OCI-LY7 (cell line): ENCODE results near the gene PLK5.

Source experiments
- EZH2phosphoT487 ChIP-seq: fragments of 200-600 bp; sonication (generic); IDR thresholded peaks from 2 replicates; pipeline ENCODE4 v1.6.1; 2018; ENCODE audit warnings: low read depth, borderline replicate concordance, mild to moderate bottlenecking, mixed run types, antibody characterized with exemption, low read length, moderate library complexity, mixed read lengths
- TF ChIP-seq, protein P1 (sequence below): fragments of 200-600 bp; sonication (generic); conservative IDR thresholded peaks from 2 replicates; pipeline ENCODE4 v1.5.1; 2014; ENCODE audit warnings: mild to moderate bottlenecking, antibody characterized with exemption, low read length, moderate library complexity, mixed read lengths

DNA sequence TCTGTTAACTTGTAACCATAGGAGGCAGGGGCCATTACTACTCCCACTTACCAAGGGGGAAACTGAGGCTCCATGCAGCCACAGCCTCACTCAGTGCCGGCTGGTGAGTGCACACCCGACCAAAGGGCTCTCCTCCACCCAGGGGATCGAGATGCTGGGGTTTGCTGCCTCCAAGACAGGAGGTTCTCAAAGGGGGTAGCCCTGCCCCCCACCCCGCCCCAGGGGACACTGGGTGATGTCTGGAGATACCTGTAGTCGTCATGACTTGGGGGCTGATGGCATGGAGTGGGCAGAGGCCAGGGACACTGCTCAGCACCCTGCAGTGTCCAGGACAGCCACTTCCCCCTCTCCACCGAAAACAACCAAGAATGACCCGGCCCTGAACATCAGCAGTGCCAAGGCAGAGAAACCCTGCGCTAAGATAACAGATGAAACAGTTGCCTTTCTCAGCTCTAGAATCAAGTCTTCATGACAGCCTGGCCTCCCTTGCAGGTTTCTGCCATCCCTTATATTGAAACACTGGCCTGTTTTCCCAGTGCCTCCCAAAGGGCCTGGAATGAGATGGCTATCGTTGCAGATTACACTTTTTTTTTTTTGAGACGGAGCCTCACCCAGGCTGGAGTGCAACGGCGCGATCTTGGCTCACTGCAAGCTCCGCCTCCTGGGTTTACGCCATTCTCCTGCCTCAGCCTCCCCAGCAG, 29.6 kb upstream of the PLK5 start:
- TF ChIP-seq, protein P1, sequence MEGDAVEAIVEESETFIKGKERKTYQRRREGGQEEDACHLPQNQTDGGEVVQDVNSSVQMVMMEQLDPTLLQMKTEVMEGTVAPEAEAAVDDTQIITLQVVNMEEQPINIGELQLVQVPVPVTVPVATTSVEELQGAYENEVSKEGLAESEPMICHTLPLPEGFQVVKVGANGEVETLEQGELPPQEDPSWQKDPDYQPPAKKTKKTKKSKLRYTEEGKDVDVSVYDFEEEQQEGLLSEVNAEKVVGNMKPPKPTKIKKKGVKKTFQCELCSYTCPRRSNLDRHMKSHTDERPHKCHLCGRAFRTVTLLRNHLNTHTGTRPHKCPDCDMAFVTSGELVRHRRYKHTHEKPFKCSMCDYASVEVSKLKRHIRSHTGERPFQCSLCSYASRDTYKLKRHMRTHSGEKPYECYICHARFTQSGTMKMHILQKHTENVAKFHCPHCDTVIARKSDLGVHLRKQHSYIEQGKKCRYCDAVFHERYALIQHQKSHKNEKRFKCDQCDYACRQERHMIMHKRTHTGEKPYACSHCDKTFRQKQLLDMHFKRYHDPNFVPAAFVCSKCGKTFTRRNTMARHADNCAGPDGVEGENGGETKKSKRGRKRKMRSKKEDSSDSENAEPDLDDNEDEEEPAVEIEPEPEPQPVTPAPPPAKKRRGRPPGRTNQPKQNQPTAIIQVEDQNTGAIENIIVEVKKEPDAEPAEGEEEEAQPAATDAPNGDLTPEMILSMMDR: no peak
- TF ChIP-seq EZH2phosphoT487: no peak
